Hepatocyte (in vitro differentiated cells): ENCODE results near the gene ENPP7.

Source experiments
- EZH2 ChIP-seq: fragments of 200-600 bp; sonication (generic); IDR thresholded peaks from 2 replicates; pipeline ENCODE4 v1.6.1; 2016; ENCODE audit warnings: antibody characterized with exemption, mild to moderate bottlenecking, borderline replicate concordance
- TF ChIP-seq, protein P1 (sequence below): fragments of 200-600 bp; sonication (generic); IDR thresholded peaks from 2 replicates; pipeline ENCODE4 v1.5.1; 2016; ENCODE audit warnings: antibody characterized with exemption, mild to moderate bottlenecking; ENCODE audit not compliant: poor library complexity

DNA sequence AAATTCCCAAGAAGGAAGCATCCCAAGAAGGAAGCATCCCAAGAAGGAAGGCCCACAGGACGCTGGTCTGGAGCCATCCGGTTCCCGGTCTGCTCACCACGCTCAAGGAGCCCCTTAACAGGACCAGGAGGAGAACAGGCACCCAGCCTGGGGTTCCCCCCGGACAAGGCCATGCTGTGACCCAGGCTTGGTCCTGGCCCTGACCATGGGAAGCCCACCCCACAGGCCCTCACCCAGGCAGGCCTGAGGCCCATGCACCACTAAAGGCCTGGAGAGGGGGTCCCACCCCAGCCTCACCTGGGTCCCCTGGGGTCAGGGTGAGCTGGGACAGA is 340 bp upstream of the ENPP7 start:
- TF ChIP-seq EZH2 = no peak
- TF ChIP-seq, protein P1, sequence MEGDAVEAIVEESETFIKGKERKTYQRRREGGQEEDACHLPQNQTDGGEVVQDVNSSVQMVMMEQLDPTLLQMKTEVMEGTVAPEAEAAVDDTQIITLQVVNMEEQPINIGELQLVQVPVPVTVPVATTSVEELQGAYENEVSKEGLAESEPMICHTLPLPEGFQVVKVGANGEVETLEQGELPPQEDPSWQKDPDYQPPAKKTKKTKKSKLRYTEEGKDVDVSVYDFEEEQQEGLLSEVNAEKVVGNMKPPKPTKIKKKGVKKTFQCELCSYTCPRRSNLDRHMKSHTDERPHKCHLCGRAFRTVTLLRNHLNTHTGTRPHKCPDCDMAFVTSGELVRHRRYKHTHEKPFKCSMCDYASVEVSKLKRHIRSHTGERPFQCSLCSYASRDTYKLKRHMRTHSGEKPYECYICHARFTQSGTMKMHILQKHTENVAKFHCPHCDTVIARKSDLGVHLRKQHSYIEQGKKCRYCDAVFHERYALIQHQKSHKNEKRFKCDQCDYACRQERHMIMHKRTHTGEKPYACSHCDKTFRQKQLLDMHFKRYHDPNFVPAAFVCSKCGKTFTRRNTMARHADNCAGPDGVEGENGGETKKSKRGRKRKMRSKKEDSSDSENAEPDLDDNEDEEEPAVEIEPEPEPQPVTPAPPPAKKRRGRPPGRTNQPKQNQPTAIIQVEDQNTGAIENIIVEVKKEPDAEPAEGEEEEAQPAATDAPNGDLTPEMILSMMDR = no peak
